ENCODE results near the gene BBS4.

BBS4 gene

GRCh38 chr15:72764656-72765055 is 78.6 kb downstream of the BBS4 start:
- Histone ChIP-seq H3K9ac (ENCODE audit: low read depth, low read length) (no peak overlapping the region), H3K36me3 (ENCODE audit: insufficient read depth, low read length) (peaks cover 8% of the 10 kb centered on the region), H3K9me3 (ENCODE audit: control insufficient read depth, insufficient read depth, low read length) (peaks cover 5% of the 10 kb centered on the region), H3K4me1 (ENCODE audit: insufficient read depth, low read length) (no peaks in the 10 kb centered on the region)

- H3K4me1 ChIP-seq (ENCODE audit: insufficient read depth, low read length): no peaks in the 10 kb centered on the region
- peaks cover 8% of the 10 kb centered on the region; the same call in 1 of the 2 replicates for H3K36me3 ChIP-seq (ENCODE audit: insufficient read depth, low read length)
- peaks cover 5% of the 10 kb centered on the region for H3K9me3 ChIP-seq (ENCODE audit: control insufficient read depth, insufficient read depth, low read length)
- no peak overlapping the region for H3K9ac ChIP-seq (ENCODE audit: low read depth, low read length)
These were observed 80.0 kb downstream of the BBS4 start for GRCh38 chr15:72766025-72766424.

GRCh38 chr15:72766780-72767179 is 80.8 kb downstream of the BBS4 start:
- Histone ChIP-seq H3K4me1 (ENCODE audit: insufficient read depth, low read length) (no peaks in the 10 kb centered on the region), H3K36me3 (ENCODE audit: insufficient read depth, low read length) (peaks cover 8% of the 10 kb centered on the region; the same call in 1 of the 2 replicates), H3K9ac (ENCODE audit: low read depth, low read length) (no peak overlapping the region), H3K9me3 (ENCODE audit: control insufficient read depth, insufficient read depth, low read length) (peaks cover 5% of the 10 kb centered on the region)

DNA sequence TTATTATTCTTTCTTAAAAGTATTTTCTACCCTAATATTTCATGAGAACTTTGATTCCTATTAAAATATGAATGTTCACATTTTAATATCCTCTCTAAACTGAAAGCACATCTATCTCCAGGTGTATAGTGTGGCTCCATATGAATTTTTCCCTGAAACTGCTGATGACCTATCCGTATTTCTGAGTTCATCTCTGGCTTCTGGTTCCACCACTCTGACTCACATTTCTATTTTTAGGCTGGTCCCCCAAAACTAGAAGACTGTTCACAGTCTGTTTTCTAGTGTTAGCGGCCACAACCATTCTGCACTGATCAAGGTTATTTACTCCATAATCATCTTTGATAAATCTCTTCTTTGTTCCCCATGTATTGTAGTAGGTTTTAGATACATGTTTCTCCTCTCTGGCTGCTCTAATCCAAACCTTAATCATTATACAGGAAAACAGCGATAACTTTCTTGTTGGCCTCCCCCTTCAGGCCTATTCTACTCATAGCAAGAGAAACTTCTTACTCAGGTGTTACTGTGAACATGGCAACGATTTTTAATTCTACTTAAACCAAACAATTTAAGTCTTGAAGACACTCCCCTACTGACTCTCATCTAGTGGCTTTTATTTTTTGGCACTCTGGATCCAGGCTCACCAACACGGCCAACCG is 84.8 kb downstream of the BBS4 start:
- H3K9me3 ChIP-seq (ENCODE audit: control insufficient read depth, insufficient read depth, low read length): peaks cover 5% of the 10 kb centered on the region
- no peaks in the 10 kb centered on the region for H3K4me1 ChIP-seq (ENCODE audit: insufficient read depth, low read length)
- no peak overlapping the region for H3K9ac ChIP-seq (ENCODE audit: low read depth, low read length)
- H3K36me3 ChIP-seq (ENCODE audit: insufficient read depth, low read length): peaks cover 18% of the 10 kb centered on the region

DNA sequence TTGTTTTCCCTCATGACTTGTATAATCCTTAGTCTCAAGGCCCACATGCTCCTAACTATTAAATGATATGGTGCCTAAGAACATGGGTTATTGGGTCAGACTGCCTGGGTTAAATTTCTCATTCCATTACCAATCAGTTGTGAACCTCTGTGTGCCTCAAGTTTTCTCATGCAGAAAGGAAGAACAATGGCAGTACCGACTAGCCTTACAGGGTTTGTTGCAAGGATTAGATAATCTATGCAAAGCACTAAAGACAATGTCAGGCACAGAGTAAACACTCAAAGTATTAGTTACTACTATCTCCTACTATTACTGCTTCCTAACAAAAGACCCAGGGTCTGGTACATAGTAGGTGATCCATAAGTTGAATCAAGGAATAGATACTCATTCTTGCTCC is 85.3 kb downstream of the BBS4 start:
- peaks cover 18% of the 10 kb centered on the region for H3K36me3 ChIP-seq (ENCODE audit: insufficient read depth, low read length)

GRCh38 chr15:72774696-72775383 is 88.8 kb downstream of the BBS4 start:
- Histone ChIP-seq H3K9ac (ENCODE audit: low read depth, low read length) (no peak overlapping the region), H3K4me1 (ENCODE audit: insufficient read depth, low read length) (no peaks in the 10 kb centered on the region), H3K9me3 (ENCODE audit: control insufficient read depth, insufficient read depth, low read length) (no peaks in the 10 kb centered on the region), H3K36me3 (ENCODE audit: insufficient read depth, low read length) (peaks cover 14% of the 10 kb centered on the region)

More for the DNA sequence above, 85.3 kb downstream of the BBS4 start:
- no peak overlapping the region for H3K9ac ChIP-seq (ENCODE audit: low read depth, low read length)
- peaks cover 5% of the 10 kb centered on the region for H3K9me3 ChIP-seq (ENCODE audit: control insufficient read depth, insufficient read depth, low read length)
- no peaks in the 10 kb centered on the region for H3K4me1 ChIP-seq (ENCODE audit: insufficient read depth, low read length)

DNA sequence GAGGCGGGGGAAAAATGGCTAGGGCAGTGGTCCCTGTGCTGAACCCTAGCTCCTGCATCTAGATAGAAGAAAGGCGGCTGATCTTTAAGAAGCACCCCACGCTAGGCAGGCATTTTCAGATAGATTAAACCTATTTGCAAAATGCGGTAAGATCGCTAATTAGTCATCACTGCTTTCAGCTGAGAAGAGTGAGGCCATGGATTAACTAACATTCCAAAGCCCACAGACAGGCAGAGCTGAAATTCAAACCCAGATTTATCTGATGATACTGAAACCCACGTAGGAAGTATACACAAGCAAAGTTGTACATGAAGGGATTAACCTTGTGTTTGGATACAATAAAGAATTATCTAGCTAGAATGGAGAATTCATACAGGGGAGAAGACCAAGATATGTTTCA is 92.8 kb downstream of the BBS4 start:
- Histone ChIP-seq H3K9ac (ENCODE audit: low read depth, low read length) (no peak overlapping the region), H3K36me3 (ENCODE audit: insufficient read depth, low read length) (peaks cover 10% of the 10 kb centered on the region; the same call in 1 of the 2 replicates), H3K4me1 (ENCODE audit: insufficient read depth, low read length) (peaks cover 4% of the 10 kb centered on the region), H3K9me3 (ENCODE audit: control insufficient read depth, insufficient read depth, low read length) (no peaks in the 10 kb centered on the region)

GRCh38 chr15:72781631-72782030 is 95.6 kb downstream of the BBS4 start:
- Histone ChIP-seq H3K9me3 (ENCODE audit: control insufficient read depth, insufficient read depth, low read length) (no peaks in the 10 kb centered on the region), H3K4me1 (ENCODE audit: insufficient read depth, low read length) (peaks cover 9% of the 10 kb centered on the region), H3K9ac (ENCODE audit: low read depth, low read length) (no peak overlapping the region), H3K36me3 (ENCODE audit: insufficient read depth, low read length) (no peaks in the 10 kb centered on the region)

- Histone ChIP-seq H3K36me3 (ENCODE audit: insufficient read depth, low read length) (no peaks in the 10 kb centered on the region), H3K4me1 (ENCODE audit: insufficient read depth, low read length) (peaks cover 9% of the 10 kb centered on the region), H3K9me3 (ENCODE audit: control insufficient read depth, insufficient read depth, low read length) (no peaks in the 10 kb centered on the region), H3K9ac (ENCODE audit: low read depth, low read length) (peak overlapping the region; percentile 62)
These were observed 96.4 kb downstream of the BBS4 start for GRCh38 chr15:72782274-72783003.

GRCh38 chr15:72783004-72783639 is 97.1 kb downstream of the BBS4 start:
- Histone ChIP-seq H3K9me3 (ENCODE audit: control insufficient read depth, insufficient read depth, low read length) (no peaks in the 10 kb centered on the region), H3K4me1 (ENCODE audit: insufficient read depth, low read length) (peaks cover 9% of the 10 kb centered on the region), H3K36me3 (ENCODE audit: insufficient read depth, low read length) (no peaks in the 10 kb centered on the region), H3K9ac (ENCODE audit: low read depth, low read length) (peak overlapping the region; percentile 62)

DNA sequence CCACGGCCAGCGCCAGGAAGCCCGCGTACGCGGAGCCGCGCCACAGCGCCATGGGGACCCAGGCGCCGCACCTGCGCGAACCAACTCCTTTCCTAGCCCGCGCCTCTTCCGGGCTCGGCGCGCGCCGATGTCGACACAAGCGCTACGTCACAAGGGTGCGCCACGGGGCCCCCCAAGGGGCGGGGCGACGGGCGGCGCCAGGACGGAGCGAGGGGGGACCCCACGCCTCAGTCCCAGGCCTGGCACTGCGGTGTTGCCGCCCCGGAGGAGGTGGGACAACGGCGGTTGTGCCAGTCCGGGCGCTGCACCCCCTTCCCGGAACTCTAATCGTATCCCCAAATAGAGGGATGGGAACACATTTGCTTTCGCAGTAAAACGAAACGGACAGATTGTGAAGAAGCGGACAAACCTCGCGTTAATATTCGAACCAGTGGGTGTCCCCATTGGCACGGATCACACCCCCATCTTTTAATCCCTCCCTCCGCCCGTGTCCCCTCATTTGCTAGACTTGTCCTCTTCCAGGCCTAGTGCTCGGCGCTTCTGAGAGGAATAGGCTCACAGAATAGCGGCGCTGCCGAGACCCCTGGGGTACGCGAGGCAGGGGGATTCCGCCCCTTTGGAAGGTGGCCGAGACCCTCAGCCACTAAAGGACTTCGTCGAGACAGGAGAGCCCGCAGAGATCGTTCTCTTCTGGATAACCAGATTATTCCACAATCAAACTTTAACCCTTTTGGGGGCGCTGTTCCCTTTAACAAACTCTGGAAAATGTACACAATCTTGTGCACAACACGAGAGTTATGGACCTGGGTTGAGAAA is 97.8 kb downstream of the BBS4 start, which contains the start of gene ADPGK:
Gene ADPGK, minus strand, starts transcription at position 119 of the 816 bp plus-strand sequence. Its CDS starts 67 bp downstream, at position 52.
- Histone ChIP-seq H3K9me3 (ENCODE audit: control insufficient read depth, insufficient read depth, low read length) (no peaks in the 10 kb centered on the region), H3K36me3 (ENCODE audit: insufficient read depth, low read length) (no peaks in the 10 kb centered on the region), H3K9ac (ENCODE audit: low read depth, low read length) (peak within 1 kb of the TSS; percentile 62), H3K4me1 (ENCODE audit: insufficient read depth, low read length) (peaks cover 9% of the 10 kb centered on the region)

DNA sequence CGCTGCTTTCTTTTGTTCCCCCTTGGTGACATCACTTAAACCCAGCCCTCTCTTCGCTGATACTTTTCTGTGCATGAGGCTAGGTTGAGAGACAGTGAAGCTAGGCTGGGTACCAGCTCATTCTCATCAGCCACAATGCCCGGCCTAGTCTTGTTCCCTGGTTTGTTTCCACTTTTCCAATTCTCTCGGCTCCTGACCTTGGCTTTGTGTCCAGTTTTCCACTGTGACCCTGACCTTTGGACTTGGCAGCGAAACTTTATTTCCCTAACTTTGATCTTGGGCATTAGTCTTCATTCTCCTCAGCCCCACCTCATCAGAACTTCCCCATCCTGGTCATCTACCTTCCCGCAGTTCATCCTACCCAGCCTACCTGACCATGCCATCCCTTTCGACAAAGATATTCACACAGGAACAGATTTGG is 98.5 kb downstream of the BBS4 start:
- Histone ChIP-seq H3K9ac (ENCODE audit: low read depth, low read length) (peak overlapping the region; percentile 62), H3K4me1 (ENCODE audit: insufficient read depth, low read length) (peaks cover 9% of the 10 kb centered on the region), H3K9me3 (ENCODE audit: control insufficient read depth, insufficient read depth, low read length) (no peaks in the 10 kb centered on the region), H3K36me3 (ENCODE audit: insufficient read depth, low read length) (no peaks in the 10 kb centered on the region)

DNA sequence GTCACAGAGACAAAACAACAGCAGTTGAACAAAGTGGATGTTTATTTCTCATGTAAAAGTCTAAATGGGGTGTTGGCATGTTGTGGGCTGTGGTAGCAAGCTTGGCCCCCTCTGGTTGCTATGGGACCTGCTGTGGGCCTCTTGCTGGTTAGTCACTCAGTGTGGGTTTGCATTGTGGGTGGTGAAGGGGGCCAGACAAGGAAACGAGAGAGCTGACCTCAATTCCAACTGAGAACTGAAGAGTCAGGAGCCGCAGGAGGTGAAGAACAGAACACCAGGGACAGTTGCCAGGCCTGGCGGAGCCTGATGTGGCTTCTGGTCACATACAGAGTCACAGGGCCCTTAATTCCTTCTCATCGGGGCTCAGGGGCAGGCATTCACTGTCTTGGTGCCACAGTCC is 99.4 kb downstream of the BBS4 start:
- H3K36me3 ChIP-seq (ENCODE audit: insufficient read depth, low read length): no peaks in the 10 kb centered on the region
- H3K9ac ChIP-seq (ENCODE audit: low read depth, low read length): no peak overlapping the region
- peaks cover 9% of the 10 kb centered on the region for H3K4me1 ChIP-seq (ENCODE audit: insufficient read depth, low read length)
- H3K9me3 ChIP-seq (ENCODE audit: control insufficient read depth, insufficient read depth, low read length): no peaks in the 10 kb centered on the region
